Measurements from ENCODE around the gene DGKZ. TPM values are rescaled to one million over a fixed set of nuclear protein-coding genes. Genes with fewer than 3 reads are reported as not detected.

DGKZ gene
- total RNA-seq, 1 donor from 2014 or later, result 77.1 TPM

DNA sequence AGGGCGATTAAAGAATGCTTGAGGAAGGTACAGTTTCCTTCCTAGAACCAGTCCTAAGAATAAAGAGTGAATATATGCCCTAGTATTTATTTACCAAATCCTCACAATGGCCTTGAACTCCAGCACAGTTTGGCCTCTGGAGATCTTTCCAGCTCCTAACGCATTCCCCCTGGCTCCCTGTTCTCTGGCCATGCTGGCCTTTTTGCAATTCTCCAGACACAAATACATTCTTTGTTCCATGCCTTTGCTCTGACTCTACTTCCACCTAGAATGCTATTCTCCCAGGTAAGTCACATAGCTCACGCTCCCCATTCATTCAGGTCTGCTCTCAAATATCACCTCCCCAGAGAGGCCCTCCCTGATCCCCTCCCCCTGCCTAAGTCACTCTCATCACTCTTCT, 3.7 kb upstream of the DGKZ start:
- no peak overlapping the region for H3K4me3 ChIP-seq
- H3K36me3 ChIP-seq, result no peaks in the 10 kb centered on the region
- no peak for TF ChIP-seq CTCF (IDR thresholded peaks at IDR 0.05; ENCODE audit: borderline replicate concordance)
- no peaks in the 10 kb centered on the region for H3K27me3 ChIP-seq (ENCODE audit: low read depth)
- intact Hi-C loops (cut with micrococcal nuclease), result no loop called here
- peaks cover 88% of the 10 kb centered on the region for H3K4me1 ChIP-seq
- DNase-seq, result no peak
- H3K9me3 ChIP-seq (replicated peaks), result no peaks in the 10 kb centered on the region
- H3K27ac ChIP-seq (replicated peaks), result peak overlapping the region; percentile 96

DNA sequence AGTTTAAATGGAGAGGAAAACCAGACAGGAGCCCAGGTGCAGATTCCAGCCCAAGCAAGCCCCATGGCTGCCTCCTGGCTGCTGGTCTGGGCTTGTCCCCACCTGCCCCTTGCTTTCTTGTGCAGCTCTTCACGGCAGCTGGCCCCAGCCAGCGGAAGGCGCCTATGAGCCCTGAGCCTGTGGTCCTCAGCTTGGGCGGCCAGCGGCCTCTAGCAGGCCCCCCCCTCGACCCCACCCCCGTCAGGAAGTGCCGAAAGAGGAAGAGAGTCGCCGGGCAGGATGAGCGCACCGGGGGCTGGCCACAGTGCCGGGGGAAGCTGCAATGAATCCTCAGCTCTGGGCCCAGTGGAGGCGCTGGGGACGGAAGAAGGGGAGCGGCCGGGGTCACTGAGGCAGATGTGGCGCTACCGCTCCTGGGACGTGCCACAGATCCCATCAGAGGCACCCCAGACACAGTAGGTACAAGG, 2.1 kb upstream of the DGKZ start:
- H3K36me3 ChIP-seq, result no peaks in the 10 kb centered on the region
- TF ChIP-seq CTCF (IDR thresholded peaks at IDR 0.05; ENCODE audit: borderline replicate concordance), result peak; percentile 16

GRCh38 chr11:46345881-46346484, 1.3 kb upstream of the DGKZ start:
- Histone ChIP-seq H3K4me1 (peaks cover 87% of the 10 kb centered on the region), H3K9me3 (replicated peaks) (no peaks in the 10 kb centered on the region), H3K27me3 (ENCODE audit: low read depth) (no peaks in the 10 kb centered on the region), H3K4me3 (peak overlapping the region; percentile 84), H3K27ac (replicated peaks) (peak overlapping the region; percentile 96), H3K36me3 (no peaks in the 10 kb centered on the region)
- no peak for TF ChIP-seq CTCF (IDR thresholded peaks at IDR 0.05; ENCODE audit: borderline replicate concordance)
- intact Hi-C loops (cut with micrococcal nuclease), result no loop called here
- DNase-seq, result no peak

More for the DNA sequence above, 2.1 kb upstream of the DGKZ start:
- Histone ChIP-seq H3K4me3 (peak overlapping the region; percentile 84), H3K27ac (replicated peaks) (peak overlapping the region; percentile 96), H3K27me3 (ENCODE audit: low read depth) (no peaks in the 10 kb centered on the region), H3K9me3 (replicated peaks) (no peaks in the 10 kb centered on the region), H3K4me1 (peaks cover 88% of the 10 kb centered on the region)
- intact Hi-C loops (cut with micrococcal nuclease), result no loop called here
- DNase-seq, result peak; percentile 75

DNA sequence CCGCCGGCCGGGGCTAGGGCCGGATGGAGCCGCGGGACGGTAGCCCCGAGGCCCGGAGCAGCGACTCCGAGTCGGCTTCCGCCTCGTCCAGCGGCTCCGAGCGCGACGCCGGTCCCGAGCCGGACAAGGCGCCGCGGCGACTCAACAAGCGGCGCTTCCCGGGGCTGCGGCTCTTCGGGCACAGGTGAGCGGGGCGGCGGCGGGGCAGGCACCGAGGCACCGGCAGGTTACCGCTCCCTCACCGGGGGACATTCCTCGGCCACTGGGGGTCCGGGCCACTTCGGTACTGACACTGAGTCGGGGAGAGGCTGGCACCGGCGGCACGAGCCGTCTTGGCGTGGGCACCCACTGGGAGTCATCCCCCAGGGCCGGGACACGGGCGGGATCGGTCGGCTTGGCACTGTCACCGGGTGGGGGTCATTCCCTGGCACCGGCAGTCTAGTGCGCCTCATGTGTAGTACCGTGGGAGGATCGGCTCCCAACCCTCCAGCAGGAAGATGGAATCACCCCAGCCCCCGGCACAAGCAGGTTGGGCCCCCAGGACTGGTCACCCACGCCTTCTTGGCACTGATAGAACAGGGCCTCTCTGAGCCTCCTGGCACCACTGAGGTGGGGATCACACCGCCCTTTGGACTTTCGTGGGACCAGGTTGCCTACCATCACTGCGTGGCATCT, 511 bp downstream of the DGKZ start:
- intact Hi-C loops (cut with micrococcal nuclease), result no loop called here
- Histone ChIP-seq H3K27me3 (ENCODE audit: low read depth) (no peaks in the 10 kb centered on the region), H3K27ac (replicated peaks) (peak overlapping the region; percentile 80), H3K9me3 (replicated peaks) (no peaks in the 10 kb centered on the region), H3K4me1 (peaks cover 87% of the 10 kb centered on the region), H3K4me3 (peak overlapping the region; percentile 84), H3K36me3 (no peaks in the 10 kb centered on the region)
- TF ChIP-seq CTCF (IDR thresholded peaks at IDR 0.05; ENCODE audit: borderline replicate concordance), result no peak
- DNase-seq, result no peak

DNA sequence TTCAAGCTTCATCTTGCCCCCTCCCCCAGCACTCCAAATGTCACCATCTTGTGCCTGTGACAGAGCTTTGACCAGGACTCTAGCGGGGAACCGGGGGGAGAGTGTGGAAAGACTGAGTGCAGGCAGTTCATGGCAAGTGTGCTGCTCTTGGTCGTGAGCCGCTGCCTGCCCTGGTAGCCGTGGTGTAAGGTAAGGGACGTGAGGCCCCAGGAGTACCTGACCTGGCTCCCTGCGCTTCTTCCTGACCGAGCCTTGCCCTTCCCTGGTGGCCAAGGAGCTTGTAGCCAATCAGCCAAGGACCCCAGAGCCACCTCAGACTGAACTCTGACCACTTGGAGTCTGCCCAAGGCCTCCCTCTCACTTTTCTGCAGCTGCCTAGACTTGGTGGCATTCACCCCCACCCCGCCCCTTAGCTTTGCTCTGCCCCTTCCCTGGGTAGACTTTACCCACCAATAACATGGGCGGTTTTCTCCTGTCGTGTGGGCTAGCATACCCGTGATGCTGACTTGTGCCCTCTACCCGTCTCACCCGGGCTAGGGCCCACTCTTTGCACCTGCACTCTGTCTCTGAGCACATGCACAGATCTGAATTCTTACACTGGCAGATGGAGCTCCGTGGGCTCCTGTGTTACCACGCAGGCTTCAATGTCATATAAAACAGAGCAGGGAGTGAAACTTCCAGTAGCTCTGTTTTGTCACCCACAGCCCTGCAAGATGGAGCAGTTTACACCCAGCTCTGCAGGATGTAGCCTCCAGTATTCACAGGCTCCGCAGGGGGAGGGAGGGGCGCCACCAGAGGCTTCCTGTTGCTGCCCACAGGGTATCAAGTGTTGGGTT, 1.5 kb downstream of the DGKZ start:
- intact Hi-C loops (cut with micrococcal nuclease), result no loop called here
- no peaks in the 10 kb centered on the region for H3K9me3 ChIP-seq (replicated peaks)
- peak overlapping the region; percentile 80 for H3K27ac ChIP-seq (replicated peaks)
- peak overlapping the region; percentile 84 for H3K4me3 ChIP-seq
- H3K27me3 ChIP-seq (ENCODE audit: low read depth), result no peaks in the 10 kb centered on the region
- DNase-seq, result no peak
- H3K36me3 ChIP-seq, result no peaks in the 10 kb centered on the region
- TF ChIP-seq CTCF (IDR thresholded peaks at IDR 0.05; ENCODE audit: borderline replicate concordance), result no peak
- H3K4me1 ChIP-seq, result peaks cover 85% of the 10 kb centered on the region

All from left ventricle myocardium inferior (tissue), 1 donor.